HepG2 (cell line): ENCODE data around the gene TTC28. TPM values are rescaled to one million over a fixed set of nuclear protein-coding genes. Genes with fewer than 3 reads are reported as not detected.

Experiments used
- ATAC-seq: fragments of 200-7000 bp; cut with Tn5 transposase; 3 replicates; pipeline ENCODE4 v1.9.1; 2020; ENCODE audit warnings: mild to moderate bottlenecking, moderate library complexity
- BruUV-seq: library from RNA; stranded (reverse); fragments of 400-500 nt; replicated peaks from 2 replicates; lab custom pipeline; 2021; lab: Mats Ljungman, UMichigan
- CTCF ChIA-PET: fragments of 300-600 bp; formaldehyde crosslinking; extraction: SDS; loops from one replicate; lab custom pipeline; 2021; ENCODE audit warnings: low total read pairs, inconsistent platforms, low intra/inter-chr PET ratio; lab: Yijun Ruan, JAX
- POLR2A ChIA-PET: fragments of 350-600 bp; sonication (Branson Sonifier 250); formaldehyde crosslinking; loops from one replicate; lab custom pipeline; 2020; ENCODE audit warnings: antibody characterized with exemption, inconsistent platforms; lab: Yijun Ruan, JAX
- DNase-seq: peaks from one replicate; pipeline ENCODE4 v3.0.0-alpha.2; 2015; ENCODE audit warnings: low spot score
- FAIRE-seq: peaks from 3 replicates; lab custom pipeline; 2011; peaks lifted over from hg19 to GRCh38; lab: Jason Lieb, UNC
- H2AFZ ChIP-seq: one replicate; pipeline ENCODE4 v1.6.1; 2011; ENCODE audit warnings: low read length, inconsistent platforms
- H3K27ac ChIP-seq: fragments of 300-600 bp; 3 replicates; pipeline ENCODE4 v1.8.0; 2011; ENCODE audit warnings: mixed run types, mild to moderate bottlenecking, mixed read lengths, low read length, inconsistent platforms; ENCODE audit not compliant: insufficient read depth; ENCODE audit errors: extremely low read length
- H3K27me3 ChIP-seq, 2 experiments: fragments of 200-600 bp in 1 of 2; 2 replicates in 1 of 2; 3 replicates in 1 of 2; pipeline versions ENCODE4 v1.6.0 to v1.8.0; 2011; ENCODE audit warnings: low read length in 2 of 2, mild to moderate bottlenecking in 2 of 2, moderate library complexity in 2 of 2, inconsistent platforms in 1 of 2; ENCODE audit not compliant: insufficient read depth in 2 of 2, control insufficient read depth in 1 of 2
- H3K36me3 ChIP-seq, 2 experiments: fragments of 200-600 bp in 1 of 2; replicated peaks in 1 of 2; 2 replicates in 1 of 2; 3 replicates in 1 of 2; pipeline versions ENCODE4 v1.5.1 to v1.8.0; 2011; ENCODE audit warnings: low read length in 2 of 2, inconsistent platforms in 1 of 2; ENCODE audit not compliant: insufficient read depth in 2 of 2, control insufficient read depth in 1 of 2
- H3K4me1 ChIP-seq: 2 replicates; pipeline ENCODE4 v1.5.1; 2012; ENCODE audit warnings: low read length, inconsistent platforms; ENCODE audit not compliant: insufficient read depth
- H3K4me2 ChIP-seq: 2 replicates; pipeline ENCODE4 v1.6.0; 2011; ENCODE audit warnings: low read depth, low read length, inconsistent platforms
- H3K4me3 ChIP-seq, 3 experiments: fragments of 200-600 bp in 1 of 3; sonication (generic), shearing (Covaris generic) in 1 of 3; replicated peaks in 1 of 3; 2 replicates each; pipeline ENCODE4 v1.5.1; 2011 to 2016; ENCODE audit warnings: low read length in 3 of 3, inconsistent platforms in 2 of 3, low read depth in 2 of 3, mild to moderate bottlenecking in 2 of 3, control low read depth in 1 of 3, mixed read lengths in 1 of 3; ENCODE audit not compliant: insufficient read depth in 1 of 3
- H3K79me2 ChIP-seq: one replicate; pipeline ENCODE4 v1.6.1; 2011; ENCODE audit warnings: low read length, inconsistent platforms; ENCODE audit not compliant: insufficient read depth
- H3K9ac ChIP-seq: 2 replicates; pipeline ENCODE4 v1.6.0; 2011; ENCODE audit warnings: mild to moderate bottlenecking, low read depth, low read length, inconsistent platforms; ENCODE audit not compliant: insufficient read depth
- H3K9me3 ChIP-seq: 2 replicates; pipeline ENCODE4 v1.5.1; 2012; ENCODE audit warnings: mild to moderate bottlenecking, low read length
- H4K20me1 ChIP-seq: 2 replicates; pipeline ENCODE4 v1.6.0; 2011; ENCODE audit warnings: inconsistent platforms, mild to moderate bottlenecking, low read length, moderate library complexity; ENCODE audit not compliant: insufficient read depth
- AGO2 ChIP-seq: fragments of 200-400 bp; formaldehyde crosslinking; optimal IDR thresholded peaks from 2 replicates; pipeline ENCODE3; 2017; ENCODE audit warnings: mild to moderate bottlenecking, low read depth, low read length, moderate library complexity
- CHD2 ChIP-seq: IDR thresholded peaks from 2 replicates; pipeline ENCODE4 v1.6.1; 2011; ENCODE audit warnings: low read depth, low read length, improper control_type of control experiment
- FOSL2 ChIP-seq: sonication (generic); formaldehyde crosslinking; IDR thresholded peaks from 2 replicates; pipeline ENCODE4 v1.4.0; 2020; ENCODE audit warnings: missing genetic modification reagents
- GMEB1 ChIP-seq: sonication (generic); formaldehyde crosslinking; IDR thresholded peaks from 2 replicates; pipeline ENCODE4 v1.5.1; 2020; ENCODE audit warnings: missing genetic modification reagents, mild to moderate bottlenecking, borderline replicate concordance
- IRF2 ChIP-seq: IDR thresholded peaks from 2 replicates; pipeline ENCODE4 v1.6.1; 2018; ENCODE audit warnings: missing genetic modification reagents, missing compliant biosample characterization
- SYNCRIP ChIP-seq: fragments of 200-400 bp; formaldehyde crosslinking; IDR thresholded peaks from 2 replicates; pipeline ENCODE4 v1.6.1; 2018; ENCODE audit warnings: mild to moderate bottlenecking, low read depth, low read length; ENCODE audit not compliant: insufficient read depth
- ZBTB7A ChIP-seq: sonication (generic); formaldehyde crosslinking; IDR thresholded peaks from 2 replicates; pipeline ENCODE4 v1.8.0; 2022; ENCODE audit warnings: mild to moderate bottlenecking, missing genetic modification reagents
- WGBS: methylation state at CpG from one replicate; pipeline ENCODE4 v1.1.6; 2017; ENCODE audit warnings: low lambda C conversion rate; 5-methylcytosine and 5-hydroxymethylcytosine counted together
- in situ Hi-C: cut with HindIII; loops from 2 replicates; pipeline ENCODE4 v1.10.0; 2017; ENCODE audit warnings: low pct_unique_long_range_greater_than_20kb; ENCODE audit not compliant: extremely low pct_ligation_motif_present
- intact Hi-C: fragments of 100-400 bp; cut with micrococcal nuclease; formaldehyde crosslinking; loops from one replicate; pipeline ENCODE4 v1.10.0; 2022; ENCODE audit not compliant: unreplicated experiment
- polyA plus RNA-seq, 8 experiments: library from polyadenylated mRNA; depleted of rRNA in 3 of 8; stranded (reverse) in 7 of 8; unstranded in 1 of 8; fragments of >200 nt; fragmentation: Illumina TruSeq in 4 of 8; extraction: Trizol in 4 of 8; gene quantifications; 2 replicates each; pipeline versions ENCODE4 v1.2.1 to v1.2.3, GENCODE V29; 2011 to 2016; ENCODE audit warnings: low read depth in 4 of 8, missing spikeins in 1 of 8, mixed read lengths in 1 of 8; ENCODE audit not compliant: insufficient read depth in 1 of 8
- total RNA-seq, 5 experiments: library from RNA; depleted of rRNA; stranded (reverse); fragments of >200 nt; fragmentation: Illumina TruSeq; extraction: Trizol; gene quantifications; 2 replicates each; pipeline ENCODE4 v1.2.3, GENCODE V29; 2016; ENCODE audit warnings: low read depth in 1 of 5

The TTC28 gene
- total and polyA plus RNA-seq, 2 of the 13 experiments (the other 11 are each of a cell fraction or from before 2014, with no cell fraction given), result 4.2 to 13.1 TPM

DNA sequence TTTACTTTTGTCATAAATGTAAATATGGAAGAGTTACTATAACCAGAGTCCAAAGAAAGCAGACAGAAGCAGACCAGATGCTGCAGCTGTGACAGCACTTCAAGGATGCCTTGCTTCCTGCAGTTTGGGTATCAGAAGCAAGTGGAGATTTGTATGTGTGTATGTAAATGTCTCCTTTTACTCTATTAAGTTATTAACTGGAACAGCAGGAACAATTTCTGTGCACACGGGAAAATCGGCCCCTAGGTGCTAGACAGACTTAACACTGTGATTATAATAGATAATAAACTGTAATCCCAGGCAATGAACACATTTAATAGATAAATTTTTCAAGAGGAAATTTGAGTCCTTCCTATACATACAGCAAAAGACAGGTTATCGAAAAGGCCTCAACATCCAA is 582.0 kb downstream of the TTC28 start (continued):
- no peak for TF ChIP-seq CHD2
- no peak for TF ChIP-seq ZBTB7A (CRISPR knock-in tag)
- no peak for TF ChIP-seq FOSL2 (CRISPR knock-in tag)
- no peak for TF ChIP-seq SYNCRIP

GRCh38 chr22:28096161-28096560 is 583.5 kb downstream of the TTC28 start:
- no TSS peak for BruUV-seq
- in situ Hi-C loops (no loop called here), intact Hi-C loops (no loop called here)
- Histone ChIP-seq H2AFZ (no peak overlapping the region), H3K27me3 (no peaks in the 10 kb centered on the region), H3K79me2 (no peaks in the 10 kb centered on the region), H3K27ac (no peak overlapping the region), H3K36me3 (peaks cover 5 to 44% of the 10 kb centered on the region in 2 experiments), H3K9ac (no peak overlapping the region), H3K9me3 (no peaks in the 10 kb centered on the region), H3K4me2 (no peak overlapping the region), H3K4me1 (no peaks in the 10 kb centered on the region), H3K4me3 (no peak overlapping the region), H4K20me1 (no peaks in the 10 kb centered on the region)
- CTCF ChIA-PET, result no interaction called here
- 100% methylated on average over 4 of the region's 5 CpGs for WGBS
- POLR2A ChIA-PET, result no interaction called here
- TF ChIP-seq AGO2, result no peak
- no peak for TF ChIP-seq GMEB1 (CRISPR knock-in tag)
- TF ChIP-seq IRF2 (CRISPR knock-in tag), result no peak
- DNase-seq (no peak), FAIRE-seq (no peak), ATAC-seq (no peak)
